Liver (tissue), 9 donors: ENCODE data around the gene NTM. TPM values are rescaled to one million over a fixed set of nuclear protein-coding genes. Genes with fewer than 3 reads are reported as not detected.

Source experiments
- DNase-seq: peaks from one replicate; pipeline ENCODE4 v3.0.0-alpha.2; 2017; ENCODE audit warnings: low spot score
- H3K27ac ChIP-seq, 2 donors: one replicate each; pipeline ENCODE4 v1.7.0; 2013; ENCODE audit warnings: inconsistent platforms in 2 of 2, low read length in 2 of 2, control low read depth in 1 of 2, low read depth in 1 of 2, mild to moderate bottlenecking in 1 of 2
- H3K27me3 ChIP-seq, 4 donors: one replicate each; pipeline versions ENCODE4 v1.6.1 to v1.7.0; 2013; ENCODE audit warnings: low read length in 3 of 4, inconsistent platforms in 1 of 4, mild to moderate bottlenecking in 1 of 4, moderate library complexity in 1 of 4; ENCODE audit not compliant: control insufficient read depth in 4 of 4, insufficient read depth in 4 of 4
- H3K36me3 ChIP-seq, 4 donors: one replicate each; pipeline versions ENCODE4 v1.6.1 to v1.7.0; 2013; ENCODE audit warnings: low read length in 3 of 4, mild to moderate bottlenecking in 3 of 4, low read depth in 1 of 4, moderate library complexity in 1 of 4; ENCODE audit not compliant: control insufficient read depth in 4 of 4, insufficient read depth in 3 of 4
- H3K4me1 ChIP-seq, 4 donors: one replicate each; pipeline versions ENCODE4 v1.6.1 to v1.7.0; 2013; ENCODE audit warnings: low read length in 3 of 4, mild to moderate bottlenecking in 3 of 4, moderate library complexity in 1 of 4; ENCODE audit not compliant: control insufficient read depth in 4 of 4, insufficient read depth in 4 of 4
- H3K4me3 ChIP-seq, 3 donors: one replicate each; pipeline versions ENCODE4 v1.6.1 to v1.7.0; 2013; ENCODE audit warnings: low read length in 3 of 3, control low read depth in 1 of 3, low read depth in 1 of 3, mild to moderate bottlenecking in 1 of 3
- H3K9ac ChIP-seq, 2 donors: one replicate each; pipeline ENCODE4 v1.7.0; 2013; ENCODE audit warnings: low read length in 2 of 2, mild to moderate bottlenecking in 2 of 2, moderate library complexity in 2 of 2, control low read depth in 1 of 2, low read depth in 1 of 2
- H3K9me3 ChIP-seq, 4 donors: one replicate each; pipeline versions ENCODE4 v1.6.1 to v1.7.0; 2013; ENCODE audit warnings: low read length in 3 of 4; ENCODE audit not compliant: control insufficient read depth in 4 of 4
- ATF3 ChIP-seq: IDR thresholded peaks from 2 replicates; pipeline ENCODE4 v1.6.1; 2016; ENCODE audit warnings: antibody characterized with exemption
- CTCF ChIP-seq: fragments of 150-350 bp; IDR thresholded peaks from 2 replicates; pipeline ENCODE4 v1.5.1; 2017; ENCODE audit warnings: improper control_type of control experiment, low read depth, low read length; ENCODE audit not compliant: missing input control
- EGR1 ChIP-seq, 2 donors: IDR thresholded peaks; 2 replicates each; pipeline ENCODE4 v1.6.1; 2016 to 2018; ENCODE audit warnings: antibody characterized with exemption in 2 of 2, low read depth in 2 of 2
- FOXA1 ChIP-seq: IDR thresholded peaks from 2 replicates; pipeline ENCODE4 v1.6.1; 2016; ENCODE audit warnings: antibody characterized with exemption
- FOXA2 ChIP-seq: IDR thresholded peaks from 2 replicates; pipeline ENCODE4 v1.6.1; 2016; ENCODE audit warnings: antibody characterized with exemption
- GABPA ChIP-seq, 2 donors: IDR thresholded peaks in 1 of 2; conservative IDR thresholded peaks in 1 of 2; 2 replicates each; pipeline ENCODE4 v1.6.1; 2016; ENCODE audit warnings: antibody characterized with exemption in 2 of 2, mild to moderate bottlenecking in 1 of 2, moderate library complexity in 1 of 2
- HNF4A ChIP-seq, 2 donors: conservative IDR thresholded peaks; 2 replicates each; pipeline ENCODE4 v1.6.1; 2016; ENCODE audit warnings: antibody characterized with exemption in 2 of 2, mild to moderate bottlenecking in 2 of 2
- HNF4G ChIP-seq: IDR thresholded peaks from 2 replicates; pipeline ENCODE4 v1.6.1; 2016; ENCODE audit warnings: antibody characterized with exemption
- JUND ChIP-seq, 2 donors: IDR thresholded peaks; 2 replicates each; pipeline ENCODE4 v1.6.1; 2016; ENCODE audit warnings: antibody characterized with exemption in 2 of 2
- MAX ChIP-seq: IDR thresholded peaks from 2 replicates; pipeline ENCODE4 v1.6.1; 2016; ENCODE audit warnings: antibody characterized with exemption
- NR2F2 ChIP-seq: IDR thresholded peaks from 2 replicates; pipeline ENCODE4 v1.6.1; 2016; ENCODE audit warnings: antibody characterized with exemption
- RAD21 ChIP-seq, 2 donors: IDR thresholded peaks; 2 replicates each; pipeline ENCODE4 v1.6.1; 2016; ENCODE audit warnings: antibody characterized with exemption in 2 of 2, mild to moderate bottlenecking in 2 of 2
- REST ChIP-seq: IDR thresholded peaks from 2 replicates; pipeline ENCODE4 v1.6.1; 2016; ENCODE audit warnings: antibody characterized with exemption, mild to moderate bottlenecking
- RXRA ChIP-seq, 2 donors: IDR thresholded peaks; 2 replicates each; pipeline ENCODE4 v1.6.1; 2017 to 2018; ENCODE audit warnings: antibody characterized with exemption in 2 of 2, mild to moderate bottlenecking in 1 of 2
- SP1 ChIP-seq: IDR thresholded peaks from 2 replicates; pipeline ENCODE4 v1.6.1; 2018; ENCODE audit warnings: antibody characterized with exemption, mild to moderate bottlenecking
- TAF1 ChIP-seq: conservative IDR thresholded peaks from 2 replicates; pipeline ENCODE4 v1.6.1; 2016; ENCODE audit warnings: antibody characterized with exemption, mild to moderate bottlenecking
- YY1 ChIP-seq: IDR thresholded peaks from 2 replicates; pipeline ENCODE4 v1.6.1; 2016; ENCODE audit warnings: antibody characterized with exemption, mild to moderate bottlenecking
- ZBTB33 ChIP-seq: IDR thresholded peaks from 2 replicates; pipeline ENCODE4 v1.6.1; 2016; ENCODE audit warnings: antibody characterized with exemption
- WGBS: extraction: QIAGEN DNeasy Blood & Tissue Kit; methylation state at CpG from one replicate; pipeline ENCODE4 v1.1.7; 2013; 5-methylcytosine and 5-hydroxymethylcytosine counted together
- polyA plus RNA-seq, 2 donors: library from polyadenylated mRNA; stranded (reverse) in 1 of 2; unstranded in 1 of 2; fragments of 200-250 nt in 1 of 2; fragments of >200 nt in 1 of 2; fragmentation: Nextera tagmentation in 1 of 2; extraction: Ambion mirVana in 1 of 2; gene quantifications; one replicate each; pipeline versions ENCODE4 v1.2.1 to v1.2.3, GENCODE V29; 2013 to 2015
- total RNA-seq, 2 donors: library from RNA; depleted of rRNA; stranded (reverse); fragments of >200 nt; gene quantifications; one replicate each; pipeline ENCODE4 v1.2.3, GENCODE V29; 2014
- donor health status: healthy.
- donor health status: healthy.
- donor health status: healthy.
- donor health status: healthy.
- donor health status: healthy.

NTM gene
- total and polyA plus RNA-seq, 4 donors, result 0.08 to 1.1 (median 0.08) TPM; not detected in 1

- Histone ChIP-seq H3K4me1 (no peaks in the 10 kb centered on the region), H3K27me3 (peaks cover 0 to 8% (median 0%) of the 10 kb centered on the region in 4 donors), H3K4me3 (no peak overlapping the region), H3K9me3 (no peaks in the 10 kb centered on the region), H3K36me3 (no peaks in the 10 kb centered on the region), H3K27ac (no peak overlapping the region), H3K9ac (no peak overlapping the region)
- no peak for TF ChIP-seq HNF4A (conservative IDR thresholded peaks at IDR 0.05)
- TF ChIP-seq RAD21 (IDR thresholded peaks at IDR 0.05), result no peak
- TF ChIP-seq ZBTB33, result no peak
- TF ChIP-seq YY1, result no peak
- no peak for TF ChIP-seq MAX
- TF ChIP-seq CTCF, result no peak
- TF ChIP-seq JUND (IDR thresholded peaks at IDR 0.05), result no peak
- TF ChIP-seq FOXA2, result no peak
- TF ChIP-seq RXRA (IDR thresholded peaks at IDR 0.05), result no peak
- no peak for TF ChIP-seq TAF1
- TF ChIP-seq GABPA (IDR thresholded peaks at IDR 0.05 in 1 of 2, conservative IDR thresholded peaks at IDR 0.05 in 1 of 2), result no peak
- no peak for TF ChIP-seq EGR1 (IDR thresholded peaks at IDR 0.05; ENCODE audit: low read depth in 2 of 2)
- no peak for TF ChIP-seq SP1
- TF ChIP-seq HNF4G, result no peak
- no peak for TF ChIP-seq NR2F2
- no peak for TF ChIP-seq ATF3
- TF ChIP-seq REST, result no peak
- TF ChIP-seq FOXA1, result no peak
- no peak for DNase-seq
- 62% methylated on average over 6 of the region's 6 CpGs for WGBS
Measured at GRCh38 chr11:132050577-132051165, 680.3 kb downstream of the NTM start.
